H1 (cell line): ENCODE measurements around the gene PLCB1.

Experiments
- BCL11A ChIP-seq, 2 experiments: IDR thresholded peaks; one replicate each; pipeline ENCODE4 v1.6.1; 2011; ENCODE audit warnings: low read depth in 2 of 2, low read length in 2 of 2, mild to moderate bottlenecking in 2 of 2
- EP300 ChIP-seq, 2 experiments: IDR thresholded peaks; 1 replicate in 1 of 2; 2 replicates in 1 of 2; pipeline ENCODE4 v1.6.1; 2011 to 2012; ENCODE audit warnings: low read depth in 2 of 2, low read length in 2 of 2, mild to moderate bottlenecking in 2 of 2, borderline replicate concordance in 1 of 2, inconsistent platforms in 1 of 2, moderate library complexity in 1 of 2
- GTF2F1 ChIP-seq: IDR thresholded peaks from 2 replicates; pipeline ENCODE4 v1.6.1; 2012; ENCODE audit warnings: low read depth, low read length, improper control_type of control experiment, borderline replicate concordance
- HDAC6 ChIP-seq: IDR thresholded peaks from one replicate; pipeline ENCODE4 v1.7.1; 2012; ENCODE audit warnings: low read depth, mild to moderate bottlenecking, inconsistent platforms, low read length, moderate library complexity
- POLR2AphosphoS5 ChIP-seq: IDR thresholded peaks from 2 replicates; pipeline ENCODE4 v1.6.1; 2011; ENCODE audit warnings: low read depth, low read length
- TCF12 ChIP-seq: IDR thresholded peaks from 2 replicates; pipeline ENCODE4 v1.6.1; 2011; ENCODE audit warnings: low read depth, mild to moderate bottlenecking, low read length
- YY1 ChIP-seq: IDR thresholded peaks from 2 replicates; pipeline ENCODE4 v1.6.1; 2011; ENCODE audit warnings: low read depth, mild to moderate bottlenecking, low read length
- TF ChIP-seq, protein P1 (sequence below), 3 experiments: IDR thresholded peaks; 1 replicate in 2 of 3; 2 replicates in 1 of 3; pipeline versions ENCODE4 v1.5.1 to v1.6.1; 2011; ENCODE audit warnings: low read length in 3 of 3, mild to moderate bottlenecking in 3 of 3, inconsistent platforms in 2 of 3, low read depth in 1 of 3, moderate library complexity in 1 of 3; ENCODE audit not compliant: insufficient read depth in 1 of 3; ENCODE audit errors: control extremely low read depth in 1 of 3
- TF ChIP-seq, protein P2 (sequence below): IDR thresholded peaks from 2 replicates; pipeline ENCODE4 v1.6.1; 2012; ENCODE audit warnings: inconsistent platforms

DNA sequence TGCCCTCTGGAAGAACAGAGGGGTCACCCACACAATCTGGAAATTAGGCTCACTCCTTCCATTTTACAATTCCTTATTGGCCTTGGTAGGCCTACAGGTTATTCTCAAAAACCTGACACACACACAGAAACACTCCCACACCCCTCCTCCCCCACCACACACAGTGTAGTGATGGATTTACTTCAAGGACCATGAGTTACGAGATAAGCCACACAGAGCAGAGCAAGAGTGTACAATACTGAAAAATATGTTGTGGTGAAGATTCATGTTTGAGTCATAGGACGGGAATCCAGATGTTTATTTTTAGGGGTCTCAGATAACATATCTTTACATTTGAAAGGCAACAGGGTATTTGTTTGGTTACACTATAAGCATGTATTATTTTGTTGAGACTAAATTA is 291.9 kb downstream of the PLCB1 start:
- TF ChIP-seq POLR2AphosphoS5 (no peak), EP300 (IDR thresholded peaks at IDR 0.05; ENCODE audit: borderline replicate concordance in 1 of 2, low read depth in 2 of 2, low read length in 2 of 2) (no peak), YY1 (no peak), BCL11A (IDR thresholded peaks at IDR 0.05; ENCODE audit: low read depth in 2 of 2, low read length in 2 of 2) (no peak), HDAC6 (no peak), TCF12 (no peak), GTF2F1 (no peak)
- TF ChIP-seq, protein P1, sequence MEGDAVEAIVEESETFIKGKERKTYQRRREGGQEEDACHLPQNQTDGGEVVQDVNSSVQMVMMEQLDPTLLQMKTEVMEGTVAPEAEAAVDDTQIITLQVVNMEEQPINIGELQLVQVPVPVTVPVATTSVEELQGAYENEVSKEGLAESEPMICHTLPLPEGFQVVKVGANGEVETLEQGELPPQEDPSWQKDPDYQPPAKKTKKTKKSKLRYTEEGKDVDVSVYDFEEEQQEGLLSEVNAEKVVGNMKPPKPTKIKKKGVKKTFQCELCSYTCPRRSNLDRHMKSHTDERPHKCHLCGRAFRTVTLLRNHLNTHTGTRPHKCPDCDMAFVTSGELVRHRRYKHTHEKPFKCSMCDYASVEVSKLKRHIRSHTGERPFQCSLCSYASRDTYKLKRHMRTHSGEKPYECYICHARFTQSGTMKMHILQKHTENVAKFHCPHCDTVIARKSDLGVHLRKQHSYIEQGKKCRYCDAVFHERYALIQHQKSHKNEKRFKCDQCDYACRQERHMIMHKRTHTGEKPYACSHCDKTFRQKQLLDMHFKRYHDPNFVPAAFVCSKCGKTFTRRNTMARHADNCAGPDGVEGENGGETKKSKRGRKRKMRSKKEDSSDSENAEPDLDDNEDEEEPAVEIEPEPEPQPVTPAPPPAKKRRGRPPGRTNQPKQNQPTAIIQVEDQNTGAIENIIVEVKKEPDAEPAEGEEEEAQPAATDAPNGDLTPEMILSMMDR (IDR thresholded peaks at IDR 0.05; ENCODE audit: control extremely low read depth in 1 of 3, insufficient read depth in 1 of 3, low read depth in 1 of 3, low read length in 3 of 3): no peak
- TF ChIP-seq, protein P2, sequence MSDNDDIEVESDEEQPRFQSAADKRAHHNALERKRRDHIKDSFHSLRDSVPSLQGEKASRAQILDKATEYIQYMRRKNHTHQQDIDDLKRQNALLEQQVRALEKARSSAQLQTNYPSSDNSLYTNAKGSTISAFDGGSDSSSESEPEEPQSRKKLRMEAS: no peak
